ENCODE data around the gene CCDC51.
"Not testable (repeated sequence)": the region's sequence is repeated elsewhere in the genome, so short reads cannot be mapped to it uniquely, and the experiment has no call there.

CCDC51 gene

DNA sequence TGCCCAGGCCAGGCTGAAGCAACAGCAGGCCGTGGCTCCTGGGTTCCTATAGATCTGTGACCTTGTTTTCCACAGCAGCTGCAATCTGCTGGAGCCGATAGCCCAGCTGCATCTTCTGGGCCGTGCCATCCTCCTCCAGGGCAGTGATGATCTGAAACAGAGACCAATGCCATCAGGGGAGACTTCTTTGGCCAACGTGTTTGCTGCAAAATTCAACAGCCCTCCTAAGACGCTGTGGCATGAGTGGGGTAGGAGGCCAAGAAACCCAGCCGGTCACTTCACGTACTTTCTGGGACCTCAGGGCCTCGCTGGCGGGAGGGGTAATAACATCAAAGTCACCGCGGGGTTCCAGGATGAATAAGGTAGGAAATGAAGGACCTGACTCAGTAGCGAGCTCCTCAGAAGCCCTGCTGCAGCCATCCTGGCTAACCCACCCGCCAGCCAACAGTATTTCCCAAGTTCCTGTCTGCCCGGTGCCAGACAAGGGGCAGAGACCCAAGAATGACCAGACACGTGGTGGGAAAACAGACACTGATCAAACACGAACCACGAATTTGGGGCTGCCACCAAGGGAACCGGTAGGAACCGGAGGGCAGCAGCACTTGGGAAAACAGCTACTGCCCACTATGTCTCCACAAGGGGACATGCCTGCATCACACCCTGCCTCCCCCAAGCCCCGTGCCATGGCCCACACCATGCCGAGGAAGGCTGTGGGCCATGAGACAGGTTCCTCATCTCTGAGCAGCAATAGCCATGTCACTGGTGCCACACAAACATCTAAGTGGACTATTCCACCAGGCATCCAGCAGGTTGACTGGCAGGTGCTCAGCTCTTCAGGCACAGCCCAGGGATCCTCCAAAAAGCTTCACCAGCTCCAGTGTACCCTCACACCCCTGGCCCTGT, 35.2 kb downstream of the CCDC51 start:
- no peak for DNase-seq

DNA sequence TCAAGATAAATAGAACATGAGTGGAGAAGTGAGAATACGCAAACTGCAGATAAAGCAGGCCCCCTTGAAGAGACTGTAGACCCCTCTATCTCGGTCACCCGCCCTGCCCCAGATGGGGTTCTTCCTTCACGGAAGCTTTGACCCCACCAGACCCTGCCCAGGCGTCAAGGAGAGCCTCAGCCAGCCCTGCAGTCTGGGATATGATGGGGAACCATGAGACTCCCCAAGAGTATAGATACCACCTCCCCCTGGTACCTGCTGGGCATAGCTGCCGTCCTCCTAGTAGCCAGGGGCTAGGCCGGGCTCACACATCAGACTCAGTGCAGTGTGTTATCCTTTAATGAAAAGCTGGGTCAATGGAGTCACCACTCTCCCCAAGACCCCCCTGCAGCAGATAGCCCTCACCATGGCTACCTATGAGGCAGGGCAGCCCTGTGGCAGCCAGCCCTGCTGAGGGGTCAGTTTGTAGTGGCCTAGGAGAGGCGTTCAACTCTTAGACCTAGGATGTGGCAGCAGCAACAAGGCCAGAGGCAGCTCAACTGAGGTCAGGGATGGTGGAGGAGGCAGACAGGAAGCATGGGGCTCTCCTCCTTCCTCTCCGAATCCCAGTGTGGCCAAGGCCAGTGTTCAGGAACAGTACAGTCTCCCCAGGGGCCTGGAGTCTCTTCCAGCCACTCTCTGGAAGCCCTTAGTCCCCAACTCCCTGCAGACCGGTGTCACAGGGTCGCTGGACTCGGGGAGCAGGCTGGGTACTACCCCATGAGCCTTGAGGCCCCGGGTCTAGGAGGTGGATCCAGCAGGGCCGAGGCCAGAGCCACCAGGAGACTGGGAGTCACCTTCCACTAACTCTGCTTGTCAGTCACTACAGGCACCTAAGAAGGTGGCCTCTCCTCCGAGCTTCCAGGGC, 36.1 kb downstream of the CCDC51 start:
- DNase-seq: no peak

DNA sequence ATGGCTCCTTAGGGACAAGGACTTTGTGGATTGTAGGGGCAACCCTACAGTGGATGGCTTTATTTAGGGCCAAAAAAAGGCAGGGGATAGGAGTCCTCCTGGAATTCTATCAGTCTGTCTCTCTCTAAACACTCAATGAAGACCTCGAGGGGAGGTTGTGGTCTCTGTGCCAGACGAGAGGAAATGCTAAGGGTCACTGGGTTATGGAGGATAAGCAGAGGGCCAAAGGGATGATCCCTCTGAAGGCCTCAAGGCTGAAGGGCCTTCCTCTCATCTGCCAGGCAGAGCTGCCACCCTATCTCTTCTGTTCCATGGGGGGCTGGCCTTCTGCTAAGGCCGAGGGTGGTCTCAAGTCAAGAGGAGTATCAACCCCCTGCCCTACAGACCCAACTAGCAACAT, 37.0 kb downstream of the CCDC51 start:
- no peak for DNase-seq

DNA sequence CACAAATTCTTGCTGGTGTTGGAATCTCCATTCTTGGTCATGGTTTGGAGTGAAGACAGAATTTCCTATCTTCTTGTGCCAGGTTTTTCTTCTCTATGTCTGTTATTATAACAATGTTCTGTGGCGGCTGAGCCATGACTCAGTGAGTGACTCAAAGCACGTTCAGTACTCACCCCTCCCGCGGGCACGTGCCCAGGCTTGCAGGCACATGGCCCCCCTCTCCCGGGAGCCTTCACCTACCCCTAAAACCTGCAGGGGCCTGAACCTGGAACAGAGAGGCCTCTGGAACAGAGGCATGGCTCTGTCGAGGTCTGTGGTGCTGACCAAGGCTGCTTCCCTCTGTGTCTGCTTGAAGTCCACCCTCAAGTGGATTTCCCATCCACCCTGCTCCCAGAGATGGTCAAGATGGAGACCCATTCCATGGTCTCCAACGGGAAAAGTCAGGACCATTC, 37.6 kb downstream of the CCDC51 start:
- no peak for DNase-seq

DNA sequence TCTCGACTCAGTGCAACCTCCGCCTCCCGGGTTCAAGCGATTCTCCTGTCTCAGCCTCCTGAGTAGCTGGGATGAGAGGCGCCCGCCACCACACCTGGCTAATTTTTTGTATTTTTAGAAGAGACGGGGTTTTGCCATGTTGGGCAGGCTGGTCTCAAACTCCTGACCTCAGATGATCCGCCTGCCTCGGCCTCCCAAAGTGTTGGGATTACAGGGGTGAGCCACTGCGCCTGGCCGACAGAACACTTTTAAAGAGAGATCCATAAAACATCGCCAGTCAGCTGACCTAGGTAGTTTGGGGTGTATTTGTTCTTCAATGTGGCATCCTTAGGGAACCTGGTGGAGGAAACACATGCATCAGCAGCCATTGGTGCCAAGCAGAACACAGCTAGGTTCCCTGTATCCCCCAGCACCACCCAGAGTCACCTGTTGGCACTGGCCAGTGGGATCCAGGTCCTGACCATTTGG, 38.5 kb downstream of the CCDC51 start:
- DNase-seq: not testable (repeated sequence)

DNA sequence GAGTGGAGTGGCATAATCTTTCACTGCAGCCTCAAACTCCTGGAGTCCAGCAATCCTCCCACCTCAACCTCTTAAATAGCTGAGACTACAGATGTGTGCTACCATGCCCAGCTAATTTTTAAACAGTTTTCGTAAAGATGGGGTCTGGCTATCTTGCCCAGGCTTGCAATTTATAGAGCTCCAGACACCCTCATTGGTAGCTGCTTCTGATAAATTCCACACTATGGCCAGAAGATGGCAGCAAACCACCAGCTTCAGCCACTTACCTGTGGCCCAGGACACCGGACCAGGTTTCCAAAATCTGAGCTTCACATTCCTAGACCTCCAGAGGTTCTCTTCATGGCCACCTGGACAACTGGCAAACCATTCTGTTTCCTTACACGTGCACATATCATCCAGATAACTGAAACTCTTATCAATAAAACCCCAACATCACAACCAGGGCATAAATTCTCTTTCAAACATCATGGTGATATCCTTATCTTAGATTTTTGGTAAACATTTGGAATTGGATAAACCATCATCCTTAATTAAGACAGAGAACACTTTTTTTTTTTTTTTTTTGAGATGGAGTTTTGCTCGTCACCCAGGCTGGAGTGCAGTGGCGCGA, 39.0 kb downstream of the CCDC51 start:
- peak; percentile 77 for DNase-seq

DNA sequence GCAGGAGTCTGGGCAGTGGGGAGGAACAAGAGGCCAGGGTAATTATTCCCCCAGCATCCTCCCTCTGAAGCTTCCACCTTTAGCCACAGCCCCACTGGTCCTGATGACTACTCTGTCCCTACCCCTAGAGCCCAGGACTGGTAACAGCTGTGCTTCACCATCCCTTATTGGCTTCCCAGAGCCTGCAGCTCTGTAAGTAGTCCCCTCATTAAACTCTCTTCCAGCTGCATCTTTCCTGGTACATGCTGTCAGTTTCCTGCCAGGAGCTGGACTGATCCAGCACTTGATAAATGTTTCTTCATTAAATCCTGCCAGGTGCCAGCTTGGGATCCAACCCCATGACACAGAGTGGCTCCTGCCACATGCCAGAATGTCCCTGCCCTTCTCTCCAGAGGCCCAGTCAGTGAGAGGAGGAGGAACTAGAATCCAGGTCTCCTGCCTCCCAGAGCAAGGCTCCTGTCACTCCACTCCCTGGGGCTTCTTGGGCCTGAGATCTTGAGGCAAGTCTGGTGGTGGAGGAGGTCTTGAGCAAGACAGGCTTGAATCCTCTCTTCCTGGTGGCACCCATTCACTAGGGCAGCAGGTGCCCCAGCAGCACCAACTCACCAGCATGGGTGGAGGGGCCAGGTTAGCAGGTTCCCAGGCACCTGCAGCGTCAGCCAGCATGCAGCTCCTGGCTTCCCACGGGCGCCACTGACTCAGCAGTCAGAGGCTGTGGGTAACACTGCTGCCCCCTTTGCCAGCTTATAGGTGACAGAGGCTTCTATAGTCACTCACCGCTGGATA, 40.3 kb downstream of the CCDC51 start:
- no peak for DNase-seq

DNA sequence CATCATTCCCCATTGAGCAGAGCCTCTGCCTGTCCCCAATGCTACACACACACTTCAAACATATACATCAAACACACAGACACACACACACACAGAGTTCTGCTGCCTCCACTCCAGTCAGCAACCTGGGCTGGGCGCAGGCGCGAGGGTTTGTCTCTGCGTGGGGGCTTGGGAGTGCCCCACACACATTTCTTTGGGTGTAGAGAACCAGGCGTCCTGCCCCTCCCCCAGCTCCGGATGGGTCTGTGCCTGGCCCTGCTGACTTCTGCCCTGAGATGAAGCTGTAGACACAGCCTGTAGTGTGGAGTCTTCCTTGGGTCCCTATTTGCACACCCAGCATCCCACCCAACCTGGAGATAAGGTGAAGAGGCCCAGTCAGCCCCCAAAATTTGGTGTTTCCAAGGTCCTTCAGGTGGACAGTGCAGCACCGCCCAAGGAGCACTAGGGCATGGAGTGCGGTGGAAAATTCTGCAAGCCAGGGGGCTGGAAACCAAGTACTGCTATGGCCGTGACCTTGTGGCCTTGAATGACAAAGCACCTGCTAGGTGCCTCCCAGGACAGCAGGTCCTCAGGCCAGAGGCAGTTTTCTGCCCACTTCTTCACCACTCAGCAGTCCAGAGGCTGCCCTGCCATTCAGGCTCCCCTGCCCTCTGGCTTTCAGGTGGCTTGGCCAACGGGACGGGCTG, 41.1 kb downstream of the CCDC51 start:
- DNase-seq: no peak

DNA sequence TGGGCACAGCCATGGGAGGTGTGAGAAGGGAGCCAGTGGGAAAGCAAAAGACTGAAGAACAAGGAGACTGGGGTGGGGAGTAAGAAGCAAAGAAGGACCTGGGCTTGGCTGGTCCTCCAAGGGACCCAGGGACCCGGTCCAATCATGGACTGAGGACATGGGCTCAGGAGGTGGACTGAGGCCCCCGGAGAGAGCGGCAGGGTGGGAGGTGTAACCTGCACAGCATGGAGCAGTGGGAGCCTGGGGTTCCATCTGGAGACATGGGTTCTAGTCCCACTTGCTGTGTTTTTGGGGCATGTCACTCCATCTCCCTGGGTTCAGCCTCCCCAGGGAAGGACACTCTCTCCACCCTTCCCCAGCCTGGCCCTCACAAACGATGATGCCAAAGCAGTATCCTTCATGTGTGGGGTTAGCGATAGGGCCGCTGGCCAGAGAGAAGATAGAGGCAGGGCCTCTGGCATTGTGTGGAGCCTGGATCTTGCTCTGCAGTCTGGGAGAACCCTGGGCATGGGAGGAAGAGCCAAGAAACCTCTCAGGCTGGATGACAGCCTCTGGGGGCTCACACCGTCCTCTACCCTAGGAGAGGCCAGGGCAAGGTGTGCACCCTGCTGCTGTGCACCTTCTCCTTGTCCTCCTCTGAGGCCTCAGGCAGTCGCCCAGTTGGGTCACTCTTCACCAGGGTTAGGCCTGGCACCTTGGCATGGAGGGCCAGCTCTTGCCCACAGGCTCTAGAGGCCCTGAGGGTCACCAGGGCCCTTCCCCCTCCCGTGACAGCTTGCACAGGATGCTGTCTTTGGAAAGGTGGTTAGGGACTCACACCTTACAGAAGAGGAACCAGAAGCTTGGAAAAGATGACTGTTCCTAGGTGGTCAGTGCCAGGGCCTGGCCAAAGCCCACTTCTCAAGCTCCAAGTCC, 41.9 kb downstream of the CCDC51 start:
- no peak for DNase-seq

DNA sequence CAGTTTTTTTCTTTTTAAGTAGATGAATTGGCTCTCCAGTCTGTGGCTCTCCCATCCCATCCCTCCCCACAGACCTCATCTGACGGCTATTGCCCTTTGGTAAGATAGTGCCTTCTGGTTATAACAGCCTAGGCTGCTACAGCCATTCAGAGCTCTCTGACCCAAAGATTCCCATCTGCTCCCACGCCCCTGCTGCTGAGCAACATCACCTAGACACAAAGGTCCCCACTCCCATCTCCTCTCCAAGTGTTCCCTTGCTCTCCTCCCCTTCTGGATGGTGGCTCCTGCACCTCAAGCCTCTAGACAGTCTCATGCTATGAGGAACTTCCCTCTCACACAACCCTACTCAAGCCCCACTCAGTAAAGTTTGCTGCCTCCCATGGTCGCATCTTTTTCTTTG, 44.2 kb downstream of the CCDC51 start:
- no peak for DNase-seq

DNA sequence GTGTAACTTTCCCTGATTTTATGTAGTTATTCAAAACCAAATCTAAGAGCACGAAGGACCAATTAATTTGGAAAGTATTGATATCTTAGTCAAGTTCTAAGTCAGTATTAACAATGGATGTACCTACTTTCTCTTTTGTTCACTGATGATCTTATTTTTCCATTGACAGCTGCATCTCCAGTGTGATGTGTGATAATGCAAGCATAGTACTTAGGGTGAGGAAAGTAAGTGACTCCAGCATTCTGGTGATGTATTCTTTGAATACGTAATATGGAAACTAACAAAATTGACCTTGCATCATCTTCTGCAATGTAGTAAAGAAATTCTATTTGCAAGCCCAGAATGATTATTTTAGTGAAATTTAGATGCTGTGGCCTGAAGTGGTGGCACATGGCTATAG, 45.5 kb downstream of the CCDC51 start:
- no peak for DNase-seq

DNA sequence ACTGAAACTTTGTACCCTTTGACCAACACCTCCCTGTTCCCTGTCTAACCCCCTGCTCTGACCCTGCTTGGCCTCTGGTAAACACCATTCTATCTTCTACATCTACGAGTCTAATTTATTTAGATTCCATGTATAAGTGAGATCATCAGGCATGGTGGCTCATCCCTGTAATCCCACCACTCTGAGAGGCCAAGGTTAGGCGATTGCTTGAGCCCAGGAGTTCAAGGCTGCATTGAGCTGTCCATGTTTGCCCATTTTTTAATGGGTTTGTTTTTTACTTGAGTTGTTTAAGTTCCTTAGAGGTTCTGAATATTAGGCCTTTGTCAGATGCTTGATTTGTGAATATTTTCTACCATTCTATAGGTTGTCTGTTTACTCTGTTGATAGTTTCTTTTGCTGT, 51.0 kb downstream of the CCDC51 start:
- no peak for DNase-seq

DNA sequence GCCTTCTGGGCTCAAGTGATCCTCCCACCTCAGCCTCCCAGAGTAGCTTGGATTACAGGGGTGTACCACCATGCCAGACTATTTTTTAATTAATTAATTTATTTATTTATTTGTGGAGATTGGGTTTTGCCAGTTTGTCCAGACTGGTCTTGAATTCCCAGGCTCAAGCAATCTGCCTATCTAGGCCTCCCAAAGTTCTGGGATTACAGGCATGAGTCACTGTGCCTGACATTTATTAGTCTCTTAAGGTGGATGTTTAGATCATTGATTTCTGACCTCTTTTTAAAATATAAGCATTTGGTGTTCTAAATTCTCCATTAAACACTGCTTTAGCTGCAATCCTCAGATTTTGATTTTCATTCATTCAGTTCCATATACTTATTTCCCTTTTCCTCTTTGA, 52.3 kb downstream of the CCDC51 start:
- no peak for DNase-seq

Measured in CD4-positive, alpha-beta T cell treated with Interleukin-17A for 4 hours (primary cell).